Activated naive CD4-positive, alpha-beta T cell treated with anti-CD3 and anti-CD28 coated beads for 36 hours (primary cell): Measurements from ENCODE around the gene RAD51B. TPM values are rescaled to one million over a fixed set of nuclear protein-coding genes. Genes with fewer than 3 reads are reported as not detected.

Source experiments
- CTCF ChIA-PET: fragments of 350-600 bp; sonication (Branson Sonifier 250); formaldehyde crosslinking; loops from one replicate; lab custom pipeline; 2021; ENCODE audit warnings: antibody characterized with exemption; lab: Charles Lee
- DNase-seq: peaks from one replicate; pipeline ENCODE4 v3.0.0-alpha.2; 2020
- H3K27ac Mint-ChIP-seq: one replicate; pipeline ENCODE4 v1.8.0; 2021; ENCODE audit warnings: mild to moderate bottlenecking, mixed read lengths
- H3K27me3 Mint-ChIP-seq: one replicate; pipeline ENCODE4 v1.8.0; 2021; ENCODE audit warnings: low read depth, mixed read lengths
- H3K36me3 Mint-ChIP-seq: one replicate; pipeline ENCODE4 v1.8.0; 2021; ENCODE audit warnings: low read depth, mixed read lengths
- H3K4me1 Mint-ChIP-seq: one replicate; pipeline ENCODE4 v1.8.0; 2021; ENCODE audit warnings: low read depth, mixed read lengths
- H3K4me3 Mint-ChIP-seq: one replicate; pipeline ENCODE4 v1.8.0; 2021; ENCODE audit warnings: mild to moderate bottlenecking, moderate library complexity, mixed read lengths
- H3K9me3 Mint-ChIP-seq: one replicate; pipeline ENCODE4 v1.8.0; 2021; ENCODE audit warnings: mixed read lengths
- intact Hi-C: fragments of 100-400 bp; cut with micrococcal nuclease; formaldehyde crosslinking; loops from one replicate; pipeline ENCODE4 v1.15.1; 2023
- total RNA-seq, 2 experiments: library from RNA; stranded (reverse); gene quantifications; one replicate each; pipeline ENCODE4 v1.2.3, GENCODE V29; 2021

RAD51B gene
- total RNA-seq, 2 experiments from 2014 or later = 44.8 to 47.6 TPM

DNA sequence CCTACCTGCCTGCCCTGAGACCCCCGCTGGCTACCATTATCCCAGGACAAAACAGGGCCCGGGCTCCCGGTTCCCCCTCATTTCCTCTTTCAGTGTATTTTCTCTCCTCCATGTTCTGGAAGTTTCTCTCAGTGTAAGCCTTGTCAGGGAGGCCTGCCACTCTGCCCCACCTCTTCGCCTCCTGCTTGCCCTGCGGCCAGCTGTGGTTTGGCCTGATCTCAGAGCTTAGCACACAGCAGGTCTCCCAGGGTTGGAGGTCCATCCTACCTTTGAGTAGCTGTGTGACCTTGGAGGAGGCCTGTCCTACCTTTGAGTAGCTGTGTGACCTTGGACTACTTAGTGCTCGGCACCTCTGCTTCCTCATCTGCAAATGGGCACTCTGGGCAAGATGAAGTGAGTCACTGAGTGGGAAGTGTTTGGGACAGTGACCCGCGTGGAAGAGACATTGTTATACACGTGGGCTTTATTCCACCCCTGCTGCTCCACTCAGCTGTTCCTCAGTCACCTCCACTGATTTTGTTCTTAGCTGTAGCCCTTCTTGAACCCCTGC is 760.6 kb downstream of the RAD51B start:
- intact Hi-C loops = no loop called here
- DNase-seq = no peak
- Mint-ChIP-seq H3K4me3 (no peak overlapping the region), H3K27me3 (no peaks in the 10 kb centered on the region), H3K4me1 (no peaks in the 10 kb centered on the region), H3K9me3 (no peaks in the 10 kb centered on the region), H3K27ac (no peak overlapping the region), H3K36me3 (no peaks in the 10 kb centered on the region)
- CTCF ChIA-PET = interaction anchor here (0.6 kb wide), 1 partner anchor 36 kb away, joined by 5 read pairs; no protein-coding TSS in a partner anchor

DNA sequence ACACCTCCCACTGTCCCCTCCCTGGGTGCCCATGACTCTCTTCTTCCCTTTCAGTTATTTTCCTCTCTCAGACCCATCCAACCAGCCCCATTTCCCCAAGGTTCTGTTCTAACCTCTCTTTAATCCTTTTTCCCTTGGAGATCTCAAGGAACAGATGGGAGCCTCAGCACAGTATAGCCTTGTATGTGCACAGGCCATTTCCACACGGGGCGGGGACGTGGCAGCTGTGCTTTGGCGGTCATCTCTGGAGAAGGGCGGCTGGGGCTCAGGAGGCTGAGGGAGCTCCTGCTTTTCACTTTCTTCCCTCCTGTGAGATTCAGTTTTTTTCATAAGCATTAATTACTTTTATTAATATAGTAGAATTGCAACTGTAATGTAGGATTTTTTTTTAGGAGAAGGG is 761.1 kb downstream of the RAD51B start:
- Mint-ChIP-seq H3K36me3 (no peaks in the 10 kb centered on the region), H3K9me3 (no peaks in the 10 kb centered on the region), H3K27ac (no peak overlapping the region), H3K4me1 (no peaks in the 10 kb centered on the region), H3K4me3 (no peak overlapping the region), H3K27me3 (no peaks in the 10 kb centered on the region)
- CTCF ChIA-PET = interaction anchor here (0.6 kb wide), 1 partner anchor 35 kb away, joined by 5 read pairs; no protein-coding TSS in a partner anchor
- DNase-seq = no peak
- intact Hi-C loops = no loop called here

- H3K4me3 Mint-ChIP-seq = no peak overlapping the region
- H3K27me3 Mint-ChIP-seq = no peaks in the 10 kb centered on the region
- H3K4me1 Mint-ChIP-seq = no peaks in the 10 kb centered on the region
- no peak overlapping the region for H3K27ac Mint-ChIP-seq
- CTCF ChIA-PET = no interaction called here
- no peaks in the 10 kb centered on the region for H3K36me3 Mint-ChIP-seq
- no peak for DNase-seq
- H3K9me3 Mint-ChIP-seq = no peaks in the 10 kb centered on the region
- intact Hi-C loops = no loop called here
Measured at GRCh38 chr14:68583548-68584280, 764.1 kb downstream of the RAD51B start.

GRCh38 chr14:68584786-68585185 is 765.2 kb downstream of the RAD51B start:
- Mint-ChIP-seq H3K4me1 (peaks cover 1% of the 10 kb centered on the region), H3K27ac (no peak overlapping the region), H3K9me3 (no peaks in the 10 kb centered on the region), H3K27me3 (no peaks in the 10 kb centered on the region), H3K4me3 (no peak overlapping the region), H3K36me3 (no peaks in the 10 kb centered on the region)
- CTCF ChIA-PET = no interaction called here
- DNase-seq = no peak
- intact Hi-C loops = no loop called here

- Mint-ChIP-seq H3K36me3 (no peaks in the 10 kb centered on the region), H3K9me3 (no peaks in the 10 kb centered on the region), H3K27ac (no peak overlapping the region), H3K4me3 (no peak overlapping the region), H3K27me3 (no peaks in the 10 kb centered on the region), H3K4me1 (peaks cover 3% of the 10 kb centered on the region)
- intact Hi-C loops = no loop called here
- no peak for DNase-seq
- CTCF ChIA-PET = no interaction called here
Measured at GRCh38 chr14:68585690-68586089, 766.1 kb downstream of the RAD51B start.

GRCh38 chr14:68586896-68587751 is 767.5 kb downstream of the RAD51B start:
- CTCF ChIA-PET = interaction anchor here (1.4 kb wide), 1 partner anchor 9 kb away, joined by 4 read pairs; no protein-coding TSS in a partner anchor
- Mint-ChIP-seq H3K27me3 (no peaks in the 10 kb centered on the region), H3K27ac (no peak overlapping the region), H3K4me1 (peaks cover 3% of the 10 kb centered on the region), H3K36me3 (no peaks in the 10 kb centered on the region), H3K4me3 (no peak overlapping the region), H3K9me3 (no peaks in the 10 kb centered on the region)
- DNase-seq = no peak
- intact Hi-C loops = no loop called here

GRCh38 chr14:68587931-68588330 is 768.4 kb downstream of the RAD51B start:
- Mint-ChIP-seq H3K36me3 (no peaks in the 10 kb centered on the region), H3K4me3 (no peak overlapping the region), H3K27me3 (no peaks in the 10 kb centered on the region), H3K27ac (no peak overlapping the region), H3K4me1 (peaks cover 3% of the 10 kb centered on the region), H3K9me3 (no peaks in the 10 kb centered on the region)
- CTCF ChIA-PET = interaction anchor here (1.4 kb wide), 1 partner anchor 8 kb away, joined by 4 read pairs; no protein-coding TSS in a partner anchor
- intact Hi-C loops = no loop called here
- DNase-seq = no peak

DNA sequence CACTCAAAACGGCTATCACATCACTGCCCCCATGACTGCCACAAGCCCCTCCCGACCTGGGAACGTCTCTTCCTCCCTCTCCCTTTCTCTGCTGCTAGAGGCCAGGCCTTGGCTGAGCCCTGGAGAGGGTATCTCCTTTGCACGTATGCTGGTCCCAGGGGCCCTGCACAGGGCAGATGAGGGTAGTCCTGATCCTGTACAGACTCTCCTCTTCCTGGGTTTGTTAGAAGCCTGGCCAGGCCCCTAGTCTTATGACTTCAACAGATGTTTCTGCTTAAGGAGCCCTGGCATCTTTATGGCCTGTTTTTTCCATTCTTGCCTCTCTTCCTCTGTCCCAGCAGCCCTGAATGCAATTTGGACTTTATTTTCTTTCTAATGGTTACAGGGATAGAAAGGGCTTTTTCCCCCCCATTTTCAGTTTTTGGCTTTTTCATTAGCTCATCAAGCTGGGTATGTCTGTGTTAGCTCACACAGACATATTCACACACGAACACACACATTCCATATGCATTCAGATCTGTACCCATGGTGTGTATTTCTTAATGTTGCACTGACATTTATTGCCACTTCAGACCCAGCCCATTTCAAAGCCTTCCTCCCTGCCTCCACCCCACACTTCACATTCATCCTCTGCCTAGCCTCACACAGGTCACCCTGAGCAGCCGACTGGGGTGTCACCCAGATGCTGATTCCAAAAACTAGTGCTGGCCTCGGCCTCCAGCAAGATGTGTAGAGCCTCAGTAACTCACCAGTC is 770.0 kb downstream of the RAD51B start:
- peaks cover 16% of the 10 kb centered on the region for H3K4me1 Mint-ChIP-seq
- no peak overlapping the region for H3K4me3 Mint-ChIP-seq
- DNase-seq = no peak
- no peak overlapping the region for H3K27ac Mint-ChIP-seq
- H3K27me3 Mint-ChIP-seq = no peaks in the 10 kb centered on the region
- no peaks in the 10 kb centered on the region for H3K9me3 Mint-ChIP-seq
- intact Hi-C loops = no loop called here
- no peaks in the 10 kb centered on the region for H3K36me3 Mint-ChIP-seq
- CTCF ChIA-PET = interaction anchor here (0.6 kb wide), 1 partner anchor 237 kb away, joined by 3 read pairs; no protein-coding TSS in a partner anchor

- intact Hi-C loops = no loop called here
- DNase-seq = no peak
- Mint-ChIP-seq H3K9me3 (no peaks in the 10 kb centered on the region), H3K27me3 (no peaks in the 10 kb centered on the region), H3K27ac (no peak overlapping the region), H3K4me3 (no peak overlapping the region), H3K4me1 (peaks cover 16% of the 10 kb centered on the region), H3K36me3 (no peaks in the 10 kb centered on the region)
- CTCF ChIA-PET = interaction anchor here (0.6 kb wide), 1 partner anchor 236 kb away, joined by 3 read pairs; no protein-coding TSS in a partner anchor
Measured at GRCh38 chr14:68590201-68590522, 770.6 kb downstream of the RAD51B start.

- intact Hi-C loops = no loop called here
- Mint-ChIP-seq H3K27ac (no peak overlapping the region), H3K9me3 (no peaks in the 10 kb centered on the region), H3K27me3 (no peaks in the 10 kb centered on the region), H3K4me1 (peaks cover 16% of the 10 kb centered on the region), H3K36me3 (no peaks in the 10 kb centered on the region), H3K4me3 (no peak overlapping the region)
- no peak for DNase-seq
- CTCF ChIA-PET = no interaction called here
Measured at GRCh38 chr14:68591786-68592185, 772.2 kb downstream of the RAD51B start.

- Mint-ChIP-seq H3K36me3 (no peaks in the 10 kb centered on the region), H3K27ac (no peak overlapping the region), H3K9me3 (no peaks in the 10 kb centered on the region), H3K27me3 (no peaks in the 10 kb centered on the region), H3K4me3 (no peak overlapping the region), H3K4me1 (peaks cover 16% of the 10 kb centered on the region)
- CTCF ChIA-PET = no interaction called here
- intact Hi-C loops = no loop called here
- no peak for DNase-seq
Measured at GRCh38 chr14:68592948-68593556, 773.5 kb downstream of the RAD51B start.
